ENCODE measurements around the gene AOAH.

The AOAH gene

GRCh38 chr7:36614959-36615358 lies 109.3 kb downstream of the AOAH start:
- no peak for DNase-seq (ENCODE audit: low spot score)
- in situ Hi-C loops (cut with MboI; ENCODE audit: low sequenced_read_pairs, unreplicated experiment): no loop called here
- TF ChIP-seq CTCF (IDR thresholded peaks at IDR 0.05; ENCODE audit: borderline replicate concordance, control extremely low read depth, extremely low read depth, insufficient read depth, missing control alignments): no peak

GRCh38 chr7:36613031-36613614 lies 111.2 kb downstream of the AOAH start:
- in situ Hi-C loops (cut with MboI; ENCODE audit: low sequenced_read_pairs, unreplicated experiment): no loop called here
- DNase-seq (ENCODE audit: low spot score): no peak
- TF ChIP-seq CTCF (IDR thresholded peaks at IDR 0.05; ENCODE audit: borderline replicate concordance, control extremely low read depth, extremely low read depth, insufficient read depth, missing control alignments): no peak

GRCh38 chr7:36611703-36612102 lies 112.6 kb downstream of the AOAH start:
- no peak for TF ChIP-seq CTCF (IDR thresholded peaks at IDR 0.05; ENCODE audit: borderline replicate concordance, control extremely low read depth, extremely low read depth, insufficient read depth, missing control alignments)
- in situ Hi-C loops (cut with MboI; ENCODE audit: low sequenced_read_pairs, unreplicated experiment): no loop called here

GRCh38 chr7:36607721-36608095 lies 116.6 kb downstream of the AOAH start:
- TF ChIP-seq CTCF (IDR thresholded peaks at IDR 0.05; ENCODE audit: borderline replicate concordance, control extremely low read depth, extremely low read depth, insufficient read depth, missing control alignments): no peak
- in situ Hi-C loops (cut with MboI; ENCODE audit: low sequenced_read_pairs, unreplicated experiment): no loop called here
- DNase-seq (ENCODE audit: low spot score): no peak

More at GRCh38 chr7:36611703-36612102, 112.6 kb downstream of the AOAH start:
- DNase-seq (ENCODE audit: low spot score): no peak

- in situ Hi-C loops (cut with MboI; ENCODE audit: low sequenced_read_pairs, unreplicated experiment): no loop called here
- no peak for TF ChIP-seq CTCF (IDR thresholded peaks at IDR 0.05; ENCODE audit: borderline replicate concordance, control extremely low read depth, extremely low read depth, insufficient read depth, missing control alignments)
- DNase-seq (ENCODE audit: low spot score): no peak
Measured at GRCh38 chr7:36606976-36607720, 117.1 kb downstream of the AOAH start.

- in situ Hi-C loops (cut with MboI; ENCODE audit: low sequenced_read_pairs, unreplicated experiment): no loop called here
- no peak for DNase-seq (ENCODE audit: low spot score)
- TF ChIP-seq CTCF (IDR thresholded peaks at IDR 0.05; ENCODE audit: borderline replicate concordance, control extremely low read depth, extremely low read depth, insufficient read depth, missing control alignments): no peak
Measured at GRCh38 chr7:36606153-36606975, 117.9 kb downstream of the AOAH start.
